GM12872 (cell line): ENCODE results near the gene GIPC1.
A peak's percentile ranks its signal among the peaks of the same experiment; 100 is the strongest.

ENCODE experiments used
- CTCF ChIP-seq: IDR thresholded peaks from 3 replicates; pipeline ENCODE4 v1.5.1; 2011; ENCODE audit warnings: low read depth, mild to moderate bottlenecking, low read length, moderate library complexity; ENCODE audit not compliant: insufficient read depth

GIPC1 gene

DNA sequence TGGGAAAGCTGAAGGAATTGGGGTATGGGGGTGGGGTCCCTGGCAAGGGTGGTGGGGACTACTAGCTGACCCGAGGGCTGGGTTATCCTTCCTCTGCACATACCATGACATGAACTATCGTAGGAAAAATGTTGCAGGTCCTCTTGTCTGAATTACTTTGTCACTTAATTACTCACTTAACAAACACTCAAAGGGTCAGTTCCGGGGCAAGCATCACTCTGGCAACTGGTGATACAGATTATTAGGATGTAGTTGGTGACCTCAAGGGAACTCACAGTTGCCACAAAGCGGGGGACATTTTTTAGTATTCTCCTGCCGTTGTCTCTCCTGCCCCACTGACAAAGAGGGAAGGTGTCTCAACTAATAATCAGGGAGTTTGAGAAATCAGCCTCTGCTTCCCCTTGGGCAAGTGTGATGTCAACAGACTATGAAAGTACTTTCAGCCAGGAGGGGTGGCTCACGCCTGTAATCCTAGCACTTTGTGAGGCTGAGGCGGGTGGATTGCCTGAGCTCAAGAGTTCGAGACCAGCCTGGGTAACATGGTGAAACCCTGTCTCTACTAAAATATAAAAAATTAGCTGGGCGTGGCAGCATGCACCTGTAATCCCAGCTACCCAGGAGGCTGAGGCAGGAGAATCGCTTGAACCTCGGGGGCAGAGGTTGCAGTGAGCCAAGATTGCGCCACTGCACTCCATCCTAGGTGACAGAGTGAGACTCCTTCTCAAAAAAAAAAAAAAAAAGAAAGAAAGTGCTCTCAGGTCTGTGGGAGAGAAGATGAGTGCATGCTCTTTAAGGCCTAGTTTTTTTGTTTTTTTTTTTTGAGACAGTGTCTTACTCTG, 12.0 kb upstream of the GIPC1 start:
- TF ChIP-seq CTCF, result no peak

- peak; percentile 84 for TF ChIP-seq CTCF
These were observed 9.7 kb upstream of the GIPC1 start for GRCh38 chr19:14505488-14506239.

DNA sequence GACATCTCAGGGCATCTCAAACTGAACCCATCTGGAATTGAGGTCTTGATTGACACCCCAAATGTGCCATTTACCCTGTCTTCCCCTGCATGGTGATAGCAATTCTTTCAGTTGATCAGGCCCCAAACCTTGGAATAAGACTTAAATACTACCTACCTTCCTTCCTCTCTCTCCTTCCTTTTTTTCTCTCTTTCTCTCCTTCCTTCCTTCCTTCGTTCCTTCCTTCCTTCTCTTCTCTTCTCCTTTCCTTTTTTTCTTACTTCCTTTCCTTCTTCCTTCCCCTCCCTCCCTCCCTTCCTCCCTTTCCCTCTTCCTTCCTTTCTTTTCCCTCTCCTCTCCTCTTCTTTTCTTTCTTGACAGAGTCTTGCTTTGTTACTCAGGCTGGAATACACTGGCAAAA, 7.4 kb upstream of the GIPC1 start:
- TF ChIP-seq CTCF, result no peak

DNA sequence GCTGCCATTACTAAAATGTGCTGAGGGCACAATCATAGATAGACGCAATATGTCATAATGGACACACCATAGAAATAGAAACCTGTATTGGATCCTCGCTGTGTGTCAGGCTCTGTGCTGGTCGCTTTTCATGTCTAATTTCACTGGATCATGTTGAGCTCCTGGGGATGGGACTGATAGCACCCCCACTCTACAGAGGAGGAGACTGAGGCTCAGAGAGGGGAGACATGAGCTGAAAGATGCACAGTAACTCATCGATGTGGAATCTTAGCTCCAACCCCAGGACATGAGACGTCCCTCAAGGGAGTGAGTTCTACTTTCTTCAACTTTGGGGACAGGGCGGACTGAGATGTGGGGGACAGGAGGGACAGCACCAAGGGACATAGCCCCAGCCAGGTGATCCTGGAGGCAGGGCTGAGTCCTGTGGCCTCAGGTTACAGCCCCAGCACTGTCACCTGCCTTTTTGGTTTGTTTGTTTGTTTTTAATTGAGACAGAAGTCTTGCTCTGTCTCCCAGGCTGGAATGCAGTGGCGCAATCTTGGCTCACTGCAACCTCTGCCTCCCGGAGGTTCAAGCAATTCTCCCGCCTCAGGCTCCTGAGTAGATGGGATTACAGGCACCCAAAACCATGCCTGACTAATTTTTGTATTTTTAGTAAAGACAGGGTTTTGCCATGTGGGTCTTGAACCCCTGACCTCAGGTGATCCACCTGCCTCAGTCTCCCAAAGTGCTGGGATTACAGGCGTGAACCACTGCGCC, 6.6 kb upstream of the GIPC1 start:
- TF ChIP-seq CTCF, result no peak

GRCh38 chr19:14497228-14497921, 1.4 kb upstream of the GIPC1 start:
- no peak for TF ChIP-seq CTCF

GRCh38 chr19:14496834-14497227, 904 bp upstream of the GIPC1 start:
- TF ChIP-seq CTCF, result no peak
